Nephron progenitor cell (in vitro differentiated cells): Measurements from ENCODE around the gene SHROOM1.
A peak's percentile ranks its signal among the peaks of the same experiment; 100 is the strongest.

Experiments used
- DNase-seq: peaks from one replicate; pipeline ENCODE4 v3.0.0; 2021
- H3K27ac Mint-ChIP-seq: 2 replicates; pipeline ENCODE4 v1.8.0; 2021; ENCODE audit warnings: mild to moderate bottlenecking, moderate library complexity, mixed read lengths
- H3K27me3 Mint-ChIP-seq: 2 replicates; pipeline ENCODE4 v1.8.0; 2021; ENCODE audit warnings: mild to moderate bottlenecking, low read depth, mixed read lengths; ENCODE audit not compliant: poor library complexity
- H3K36me3 Mint-ChIP-seq: 2 replicates; pipeline ENCODE4 v1.8.0; 2021; ENCODE audit warnings: low read depth, mixed read lengths
- H3K4me1 Mint-ChIP-seq: 2 replicates; pipeline ENCODE4 v1.8.0; 2021; ENCODE audit warnings: mixed read lengths
- H3K4me3 Mint-ChIP-seq: 2 replicates; pipeline ENCODE4 v1.8.0; 2021; ENCODE audit warnings: mild to moderate bottlenecking, moderate library complexity, mixed read lengths
- H3K9me3 Mint-ChIP-seq: 2 replicates; pipeline ENCODE4 v1.8.0; 2021; ENCODE audit warnings: mild to moderate bottlenecking, moderate library complexity, mixed read lengths
- TF ChIP-seq, protein P1 (sequence below): fragments of 200-600 bp; sonication (generic); IDR thresholded peaks from 2 replicates; pipeline ENCODE4 v1.5.0; 2021; ENCODE audit warnings: antibody characterized with exemption

SHROOM1 gene

DNA sequence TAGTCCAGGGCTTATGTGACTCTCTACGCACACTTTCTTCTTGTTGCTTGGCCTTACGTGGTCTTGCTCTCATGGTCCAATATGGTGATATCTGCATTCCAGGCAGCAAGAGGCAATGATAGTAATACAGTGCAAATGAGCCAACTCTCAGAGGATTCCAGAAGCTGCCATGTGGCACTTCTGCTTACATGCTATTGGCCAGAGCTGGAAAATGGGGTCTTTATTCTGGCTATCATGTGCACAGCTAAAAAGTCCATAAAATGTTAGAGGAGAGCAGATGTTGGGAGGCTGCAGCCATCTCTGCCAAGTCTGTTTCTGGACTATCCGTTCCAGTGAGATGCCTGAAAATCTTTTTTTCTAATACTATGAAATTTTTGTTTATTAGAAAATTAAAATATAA, 50.5 kb downstream of the SHROOM1 start:
- no peak overlapping the region for H3K27ac Mint-ChIP-seq
- H3K4me1 Mint-ChIP-seq: peaks cover 22% of the 10 kb centered on the region
- no peak for DNase-seq
- no peaks in the 10 kb centered on the region for H3K36me3 Mint-ChIP-seq
- TF ChIP-seq, protein P1, sequence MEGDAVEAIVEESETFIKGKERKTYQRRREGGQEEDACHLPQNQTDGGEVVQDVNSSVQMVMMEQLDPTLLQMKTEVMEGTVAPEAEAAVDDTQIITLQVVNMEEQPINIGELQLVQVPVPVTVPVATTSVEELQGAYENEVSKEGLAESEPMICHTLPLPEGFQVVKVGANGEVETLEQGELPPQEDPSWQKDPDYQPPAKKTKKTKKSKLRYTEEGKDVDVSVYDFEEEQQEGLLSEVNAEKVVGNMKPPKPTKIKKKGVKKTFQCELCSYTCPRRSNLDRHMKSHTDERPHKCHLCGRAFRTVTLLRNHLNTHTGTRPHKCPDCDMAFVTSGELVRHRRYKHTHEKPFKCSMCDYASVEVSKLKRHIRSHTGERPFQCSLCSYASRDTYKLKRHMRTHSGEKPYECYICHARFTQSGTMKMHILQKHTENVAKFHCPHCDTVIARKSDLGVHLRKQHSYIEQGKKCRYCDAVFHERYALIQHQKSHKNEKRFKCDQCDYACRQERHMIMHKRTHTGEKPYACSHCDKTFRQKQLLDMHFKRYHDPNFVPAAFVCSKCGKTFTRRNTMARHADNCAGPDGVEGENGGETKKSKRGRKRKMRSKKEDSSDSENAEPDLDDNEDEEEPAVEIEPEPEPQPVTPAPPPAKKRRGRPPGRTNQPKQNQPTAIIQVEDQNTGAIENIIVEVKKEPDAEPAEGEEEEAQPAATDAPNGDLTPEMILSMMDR: no peak
- H3K4me3 Mint-ChIP-seq: no peak overlapping the region
- H3K9me3 Mint-ChIP-seq: no peaks in the 10 kb centered on the region
- peaks cover 58% of the 10 kb centered on the region for H3K27me3 Mint-ChIP-seq

DNA sequence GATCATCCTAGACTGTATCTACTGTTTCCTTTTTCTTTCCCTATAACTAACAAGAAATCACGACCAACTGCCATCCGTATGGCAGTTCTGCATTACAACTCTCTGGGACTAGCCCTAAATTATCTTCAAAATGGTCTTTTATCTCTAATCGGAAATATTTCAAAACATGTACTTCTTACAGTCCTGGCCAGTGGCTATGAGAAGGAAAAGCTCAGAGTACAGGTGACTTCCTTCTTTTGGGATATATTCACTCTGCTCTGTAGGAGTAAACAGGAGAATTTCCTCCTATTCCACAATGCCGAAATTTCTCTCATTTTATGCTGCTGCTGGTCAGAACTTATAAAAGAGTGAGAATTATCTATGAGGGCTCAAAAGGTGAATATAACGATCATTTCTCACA, 51.6 kb downstream of the SHROOM1 start:
- Mint-ChIP-seq H3K36me3 (no peaks in the 10 kb centered on the region), H3K4me1 (peaks cover 25% of the 10 kb centered on the region), H3K4me3 (peak overlapping the region; percentile 11), H3K27ac (no peak overlapping the region), H3K9me3 (no peaks in the 10 kb centered on the region), H3K27me3 (peaks cover 58% of the 10 kb centered on the region)
- TF ChIP-seq, protein P1: no peak
- no peak for DNase-seq

DNA sequence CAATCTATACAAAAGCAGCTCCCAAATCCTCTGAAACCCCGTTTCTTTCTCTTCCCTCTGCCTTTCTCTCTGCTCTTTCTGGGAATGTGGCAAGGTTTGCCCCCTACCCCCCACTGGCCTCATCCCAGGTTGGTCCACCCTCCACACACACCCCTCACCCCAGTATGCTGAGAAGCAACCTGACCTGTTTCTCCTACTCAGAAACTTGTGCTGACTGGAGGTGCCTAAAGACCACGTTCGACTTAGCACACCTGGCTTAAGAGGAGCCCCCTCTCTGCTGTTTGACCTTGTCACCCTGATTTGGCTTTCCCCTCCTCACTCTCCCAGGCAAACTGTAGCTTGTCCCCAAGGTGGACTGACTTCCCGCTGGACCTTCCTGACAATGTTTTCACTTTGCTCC, 52.3 kb downstream of the SHROOM1 start:
- no peak for DNase-seq
- TF ChIP-seq, protein P1: no peak
- Mint-ChIP-seq H3K27ac (no peak overlapping the region), H3K27me3 (peaks cover 55% of the 10 kb centered on the region), H3K4me3 (peak overlapping the region; percentile 79), H3K36me3 (no peaks in the 10 kb centered on the region), H3K4me1 (peaks cover 29% of the 10 kb centered on the region), H3K9me3 (no peaks in the 10 kb centered on the region)

DNA sequence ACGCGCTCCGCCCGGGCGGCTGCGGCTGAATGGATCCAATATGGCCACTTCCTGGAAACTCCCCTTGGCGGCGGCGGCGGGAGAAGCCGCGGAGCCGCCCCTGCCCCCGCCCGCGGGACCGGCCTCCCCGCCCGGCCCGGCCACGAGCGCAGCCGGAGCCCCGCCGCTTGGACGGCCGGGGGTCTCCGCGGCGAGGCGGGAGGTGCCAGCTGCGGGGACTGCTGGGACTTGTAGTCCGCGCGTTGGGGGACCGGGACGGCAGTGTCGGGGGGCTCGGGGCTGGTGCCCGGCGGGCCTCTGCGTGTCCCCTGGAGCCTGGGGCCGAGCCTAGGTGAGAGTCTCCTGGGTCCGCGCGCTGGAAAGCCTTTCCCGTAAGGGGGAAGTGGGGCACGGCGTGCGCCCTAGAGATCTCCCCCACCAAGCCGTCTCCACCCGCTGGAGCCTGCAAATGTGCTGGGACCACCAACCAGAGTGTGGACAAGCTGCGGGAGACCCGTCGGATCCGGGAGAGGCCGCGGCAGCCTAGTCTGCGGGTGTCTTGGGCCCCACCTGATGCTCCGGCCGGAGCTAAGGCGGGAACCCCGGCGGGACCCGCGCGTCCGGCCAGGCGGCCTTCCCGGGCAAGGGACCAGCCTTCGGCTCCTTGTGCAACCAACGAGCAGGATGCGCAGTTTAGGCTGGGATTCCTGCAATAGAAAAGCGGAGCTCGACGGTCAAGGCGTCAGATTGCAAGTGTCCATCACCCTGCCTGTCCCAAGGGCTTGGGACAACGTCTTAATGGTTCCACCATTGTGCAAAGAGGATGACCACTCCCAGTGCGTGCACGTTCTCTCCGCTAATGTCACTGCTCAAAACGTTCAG, 53.0 kb downstream of the SHROOM1 start, which contains the start of gene SEPTIN8:
Gene SEPTIN8 (minus strand): TSS at position 31 of the 861 bp plus-strand sequence. CDS start 102 bp downstream, outside the sequence.
- peak; percentile 74 for DNase-seq
- Mint-ChIP-seq H3K36me3 (no peaks in the 10 kb centered on the region), H3K4me3 (peak within 1 kb of the TSS; percentile 81), H3K9me3 (no peaks in the 10 kb centered on the region), H3K27ac (no peak within 1 kb of the TSS), H3K27me3 (peaks cover 54% of the 10 kb centered on the region), H3K4me1 (peaks cover 29% of the 10 kb centered on the region)
- TF ChIP-seq, protein P1: no peak

DNA sequence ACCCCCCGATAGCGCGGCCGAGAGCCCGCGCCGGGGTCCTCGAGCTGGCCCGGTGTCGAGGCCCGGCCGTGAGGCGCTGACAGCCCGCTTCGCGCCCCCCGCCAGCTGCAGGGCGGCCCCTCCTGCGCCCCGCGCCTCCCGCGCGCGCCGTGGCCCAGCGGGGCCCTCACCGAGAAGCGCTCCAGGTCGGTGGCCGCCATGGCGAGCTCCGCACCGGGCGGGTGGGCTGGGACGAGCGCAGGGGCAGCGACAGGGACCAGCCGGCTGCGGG, 53.6 kb downstream of the SHROOM1 start:
- H3K9me3 Mint-ChIP-seq: no peaks in the 10 kb centered on the region

More for the DNA sequence above, 53.6 kb downstream of the SHROOM1 start:
- DNase-seq: no peak
- TF ChIP-seq, protein P1: no peak
- Mint-ChIP-seq H3K4me1 (peaks cover 33% of the 10 kb centered on the region), H3K4me3 (no peak overlapping the region), H3K27ac (no peak overlapping the region), H3K36me3 (no peaks in the 10 kb centered on the region), H3K27me3 (peaks cover 49% of the 10 kb centered on the region)
